ENCODE measurements around the gene SRPRB. TPM values are rescaled to one million over a fixed set of nuclear protein-coding genes. Genes with fewer than 3 reads are reported as not detected.

SRPRB gene
- total and polyA plus RNA-seq, 2 experiments from 2014 or later = 25.6 to 36.0 TPM

GRCh38 chr3:133756716-133757694 is 48.6 kb upstream of the SRPRB start (continued):
- TF ChIP-seq REST (IDR thresholded peaks at IDR 0.05; ENCODE audit: unreplicated experiment) (no peak), ETS1 (IDR thresholded peaks at IDR 0.05) (no peak), CREB1 (CRISPR knock-in tag; IDR thresholded peaks at IDR 0.05; ENCODE audit: low read depth) (no peak), ZNF331 (CRISPR knock-in tag; IDR thresholded peaks at IDR 0.05; ENCODE audit: low read depth) (no peak), CTCF (conservative IDR thresholded peaks at IDR 0.05; ENCODE audit: low read depth in 2 of 2) (no peak), EZH2phosphoT487 (IDR thresholded peaks at IDR 0.05; ENCODE audit: unreplicated experiment) (no peak), POLR2AphosphoS5 (IDR thresholded peaks at IDR 0.05; ENCODE audit: low read depth) (no peak), JUNB (IDR thresholded peaks at IDR 0.05; ENCODE audit: unreplicated experiment) (no peak), ZNF114 (CRISPR knock-in tag; IDR thresholded peaks at IDR 0.05) (no peak), EZH2 (IDR thresholded peaks at IDR 0.05; ENCODE audit: low read depth, unreplicated experiment) (no peak), STAT1 (IDR thresholded peaks at IDR 0.05; ENCODE audit: unreplicated experiment) (no peak)
